ENCODE results near the gene RMDN2. TPM values are rescaled to one million over a fixed set of nuclear protein-coding genes. Genes with fewer than 3 reads are reported as not detected.

Gene RMDN2
- total RNA-seq, 1 donor from 2014 or later, result 5.1 TPM

DNA sequence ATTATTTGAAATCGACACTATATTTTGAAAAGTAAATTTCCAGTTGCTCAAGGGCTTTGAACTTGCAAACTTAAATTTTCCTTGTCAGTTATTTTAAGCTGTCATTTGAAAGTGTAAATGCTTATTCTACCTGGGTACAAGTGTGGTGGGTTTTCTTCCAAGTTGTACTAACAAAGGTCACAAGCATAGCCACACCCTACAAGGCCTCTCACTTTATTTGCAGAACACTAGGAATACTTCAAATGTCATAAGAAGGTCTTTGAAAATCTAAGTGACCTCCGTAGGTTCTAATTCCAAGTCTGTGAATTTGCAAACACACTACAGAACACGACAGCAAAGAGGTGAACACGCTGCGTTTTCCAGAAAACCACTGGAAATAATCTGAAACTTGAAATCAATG, 9.3 kb upstream of the RMDN2 start:
- no peak for FAIRE-seq
- TF ChIP-seq, protein P1, sequence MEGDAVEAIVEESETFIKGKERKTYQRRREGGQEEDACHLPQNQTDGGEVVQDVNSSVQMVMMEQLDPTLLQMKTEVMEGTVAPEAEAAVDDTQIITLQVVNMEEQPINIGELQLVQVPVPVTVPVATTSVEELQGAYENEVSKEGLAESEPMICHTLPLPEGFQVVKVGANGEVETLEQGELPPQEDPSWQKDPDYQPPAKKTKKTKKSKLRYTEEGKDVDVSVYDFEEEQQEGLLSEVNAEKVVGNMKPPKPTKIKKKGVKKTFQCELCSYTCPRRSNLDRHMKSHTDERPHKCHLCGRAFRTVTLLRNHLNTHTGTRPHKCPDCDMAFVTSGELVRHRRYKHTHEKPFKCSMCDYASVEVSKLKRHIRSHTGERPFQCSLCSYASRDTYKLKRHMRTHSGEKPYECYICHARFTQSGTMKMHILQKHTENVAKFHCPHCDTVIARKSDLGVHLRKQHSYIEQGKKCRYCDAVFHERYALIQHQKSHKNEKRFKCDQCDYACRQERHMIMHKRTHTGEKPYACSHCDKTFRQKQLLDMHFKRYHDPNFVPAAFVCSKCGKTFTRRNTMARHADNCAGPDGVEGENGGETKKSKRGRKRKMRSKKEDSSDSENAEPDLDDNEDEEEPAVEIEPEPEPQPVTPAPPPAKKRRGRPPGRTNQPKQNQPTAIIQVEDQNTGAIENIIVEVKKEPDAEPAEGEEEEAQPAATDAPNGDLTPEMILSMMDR (IDR thresholded peaks at IDR 0.05; ENCODE audit: insufficient read depth, low read depth, low read length), result no peak
- TF ChIP-seq EZH2 (IDR thresholded peaks at IDR 0.05; ENCODE audit: insufficient read depth, low read length), result no peak
- peaks cover 17% of the 10 kb centered on the region for H3K4me1 Mint-ChIP-seq (ENCODE audit: low read depth, unreplicated experiment)

DNA sequence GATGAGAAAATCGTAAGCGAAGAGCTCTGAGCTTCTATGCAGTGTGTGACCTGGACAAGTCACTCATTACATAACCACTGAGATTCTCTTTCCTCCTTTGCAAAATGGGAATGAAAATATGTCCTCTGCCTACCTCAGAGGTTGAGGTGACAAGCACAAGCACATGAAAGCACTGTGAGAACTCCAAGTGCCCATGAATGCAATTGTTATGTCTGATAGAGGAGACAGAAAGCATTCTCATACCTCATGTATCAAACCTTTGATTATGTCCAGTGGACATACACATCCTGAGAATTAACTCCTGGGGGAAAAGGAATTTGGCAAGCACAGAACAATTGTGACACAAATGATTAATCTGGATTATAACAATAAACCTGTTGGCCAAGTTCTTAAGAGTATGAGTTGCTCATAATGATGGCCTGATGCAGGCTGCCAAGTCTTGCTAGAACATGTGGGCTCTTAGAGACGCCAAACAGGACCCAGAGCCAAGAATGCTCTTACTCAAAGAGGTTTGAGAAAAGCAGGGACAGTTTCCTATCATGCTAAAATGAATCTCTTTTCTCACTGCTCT, 8.5 kb upstream of the RMDN2 start:
- H3K4me3 Mint-ChIP-seq (ENCODE audit: unreplicated experiment), result no peak overlapping the region
- H3K9ac ChIP-seq (ENCODE audit: low read length), result peak overlapping the region; percentile 11
- no peaks in the 10 kb centered on the region for H3K36me3 Mint-ChIP-seq (ENCODE audit: low read depth, unreplicated experiment)

More for the DNA sequence above, 9.3 kb upstream of the RMDN2 start:
- no peaks in the 10 kb centered on the region for H3K36me3 Mint-ChIP-seq (ENCODE audit: low read depth, unreplicated experiment)
- no peaks in the 10 kb centered on the region for H3K9me3 ChIP-seq (ENCODE audit: insufficient read depth, low read depth, low read length)
- peaks cover 16% of the 10 kb centered on the region for H3K4me1 ChIP-seq (ENCODE audit: insufficient read depth, low read length)
- DNase-seq (ENCODE audit: low read depth), result no peak
- H3K4me3 ChIP-seq (ENCODE audit: insufficient read depth, low read depth, low read length), result no peak overlapping the region
- no peak overlapping the region for H3K4me2 ChIP-seq (ENCODE audit: low read length)
- no peaks in the 10 kb centered on the region for H3K27me3 ChIP-seq (ENCODE audit: insufficient read depth, low read length)
- H3K27me3 Mint-ChIP-seq (ENCODE audit: low read depth, unreplicated experiment), result peaks cover 4% of the 10 kb centered on the region
- no peaks in the 10 kb centered on the region for H4K20me1 ChIP-seq (ENCODE audit: insufficient read depth, low read length)
- no peak overlapping the region for H3K4me3 Mint-ChIP-seq (ENCODE audit: unreplicated experiment)
- H2AFZ ChIP-seq (ENCODE audit: low read depth, low read length), result no peak overlapping the region
- H3K27ac ChIP-seq (ENCODE audit: low read depth, low read length), result no peak overlapping the region
- H3K27ac Mint-ChIP-seq (ENCODE audit: unreplicated experiment), result no peak overlapping the region
- no peaks in the 10 kb centered on the region for H3K79me2 ChIP-seq (ENCODE audit: insufficient read depth, low read length)
- H3K36me3 ChIP-seq (ENCODE audit: insufficient read depth, low read length), result no peaks in the 10 kb centered on the region
- no peak overlapping the region for H3K9ac ChIP-seq (ENCODE audit: low read length)
- H3K9me3 Mint-ChIP-seq (ENCODE audit: unreplicated experiment), result peaks cover 2% of the 10 kb centered on the region

More for the DNA sequence above, 8.5 kb upstream of the RMDN2 start:
- H3K27me3 ChIP-seq (ENCODE audit: insufficient read depth, low read length), result no peaks in the 10 kb centered on the region
- H2AFZ ChIP-seq (ENCODE audit: low read depth, low read length), result no peak overlapping the region
- no peaks in the 10 kb centered on the region for H4K20me1 ChIP-seq (ENCODE audit: insufficient read depth, low read length)
- Mint-ChIP-seq H3K27me3 (ENCODE audit: low read depth, unreplicated experiment) (peaks cover 4% of the 10 kb centered on the region), H3K4me1 (ENCODE audit: low read depth, unreplicated experiment) (peaks cover 17% of the 10 kb centered on the region), H3K9me3 (ENCODE audit: unreplicated experiment) (peaks cover 2% of the 10 kb centered on the region), H3K27ac (ENCODE audit: unreplicated experiment) (no peak overlapping the region)
- H3K4me1 ChIP-seq (ENCODE audit: insufficient read depth, low read length), result peaks cover 20% of the 10 kb centered on the region
- FAIRE-seq (peak; percentile 88), DNase-seq (ENCODE audit: low read depth) (peak; percentile 100)
- TF ChIP-seq EZH2 (IDR thresholded peaks at IDR 0.05; ENCODE audit: insufficient read depth, low read length), result no peak
- TF ChIP-seq, protein P1 (IDR thresholded peaks at IDR 0.05; ENCODE audit: insufficient read depth, low read depth, low read length), result no peak
- H3K9me3 ChIP-seq (ENCODE audit: insufficient read depth, low read depth, low read length), result no peaks in the 10 kb centered on the region
- no peak overlapping the region for H3K4me3 ChIP-seq (ENCODE audit: insufficient read depth, low read depth, low read length)
- H3K36me3 ChIP-seq (ENCODE audit: insufficient read depth, low read length), result no peaks in the 10 kb centered on the region
- no peaks in the 10 kb centered on the region for H3K79me2 ChIP-seq (ENCODE audit: insufficient read depth, low read length)
- peak overlapping the region; percentile 43 for H3K4me2 ChIP-seq (ENCODE audit: low read length)
- H3K27ac ChIP-seq (ENCODE audit: low read depth, low read length), result peak overlapping the region; percentile 46

Data from astrocyte (in vitro differentiated cells and primary cell).